Endothelial cell of umbilical vein (primary cell): ENCODE data around the gene SYNDIG1.

Experiments used
- CTCF ChIP-seq, 2 donors: IDR thresholded peaks; 1 replicate in 1 of 2; 2 replicates in 1 of 2; pipeline ENCODE4 v1.5.1; 2011; ENCODE audit warnings: low read length in 2 of 2, mild to moderate bottlenecking in 2 of 2, moderate library complexity in 2 of 2, control low read depth in 1 of 2, inconsistent platforms in 1 of 2, low read depth in 1 of 2; ENCODE audit not compliant: insufficient read depth in 1 of 2; ENCODE audit errors: extremely low read depth in 1 of 2
- EZH2 ChIP-seq: IDR thresholded peaks from 2 replicates; pipeline ENCODE4 v1.6.1; 2012; ENCODE audit warnings: borderline replicate concordance, low read depth, mild to moderate bottlenecking, moderate library complexity, low read length, inconsistent platforms; ENCODE audit not compliant: severe bottlenecking
- JUN ChIP-seq: IDR thresholded peaks from 2 replicates; pipeline ENCODE4 v1.6.1; 2011; ENCODE audit warnings: borderline replicate concordance, low read depth; ENCODE audit not compliant: insufficient read length, insufficient read depth
- MYC ChIP-seq: IDR thresholded peaks from one replicate; pipeline ENCODE4 v1.6.1; 2011; ENCODE audit warnings: mild to moderate bottlenecking, low read depth, low read length

GRCh38 chr20:24694727-24695528 is 225.5 kb downstream of the SYNDIG1 start:
- TF ChIP-seq MYC (no peak), JUN (no peak), CTCF (IDR thresholded peaks at IDR 0.05; ENCODE audit: extremely low read depth in 1 of 2, insufficient read depth in 1 of 2, low read depth in 1 of 2, low read length in 2 of 2) (no peak), EZH2 (no peak)
